Measurements from ENCODE around the gene CDO1.

Gene CDO1

GRCh38 chr5:115809946-115810345 is 6.5 kb downstream of the CDO1 start:
- TF ChIP-seq EP300 (IDR thresholded peaks at IDR 0.05; ENCODE audit: borderline replicate concordance) (no peak), CREB1 (IDR thresholded peaks at IDR 0.05; ENCODE audit: low read depth) (no peak), EGR1 (IDR thresholded peaks at IDR 0.05) (no peak), TCF12 (IDR thresholded peaks at IDR 0.05; ENCODE audit: low read depth) (no peak), TEAD4 (IDR thresholded peaks at IDR 0.05) (no peak), NFIC (IDR thresholded peaks at IDR 0.05) (no peak), YY1 (IDR thresholded peaks at IDR 0.05; ENCODE audit: low read depth) (no peak)

GRCh38 chr5:115807654-115808052 is 8.8 kb downstream of the CDO1 start:
- TF ChIP-seq TEAD4 (IDR thresholded peaks at IDR 0.05) (no peak), FOXM1 (IDR thresholded peaks at IDR 0.05; ENCODE audit: borderline replicate concordance, low read depth) (no peak), EGR1 (IDR thresholded peaks at IDR 0.05) (no peak), RAD21 (IDR thresholded peaks at IDR 0.05; ENCODE audit: low read depth) (no peak), CREB1 (IDR thresholded peaks at IDR 0.05; ENCODE audit: low read depth) (no peak), EP300 (IDR thresholded peaks at IDR 0.05; ENCODE audit: borderline replicate concordance) (no peak), MAX (IDR thresholded peaks at IDR 0.05) (no peak), CEBPB (IDR thresholded peaks at IDR 0.05) (no peak), TAF1 (IDR thresholded peaks at IDR 0.05; ENCODE audit: low read depth) (no peak), ZBTB7A (IDR thresholded peaks at IDR 0.05; ENCODE audit: low read depth) (no peak), USF1 (IDR thresholded peaks at IDR 0.05) (no peak), NFIC (IDR thresholded peaks at IDR 0.05) (no peak), YY1 (IDR thresholded peaks at IDR 0.05; ENCODE audit: low read depth) (no peak), REST (IDR thresholded peaks at IDR 0.05; ENCODE audit: low read depth) (no peak), TCF12 (IDR thresholded peaks at IDR 0.05; ENCODE audit: low read depth) (no peak)

GRCh38 chr5:115806986-115807653 is 9.3 kb downstream of the CDO1 start:
- no peak for TF ChIP-seq RAD21 (IDR thresholded peaks at IDR 0.05; ENCODE audit: low read depth)

- TF ChIP-seq YY1 (IDR thresholded peaks at IDR 0.05; ENCODE audit: low read depth) (no peak), MAX (IDR thresholded peaks at IDR 0.05) (no peak), USF1 (IDR thresholded peaks at IDR 0.05) (no peak), NFIC (IDR thresholded peaks at IDR 0.05) (no peak), TAF1 (IDR thresholded peaks at IDR 0.05; ENCODE audit: low read depth) (no peak), CREB1 (IDR thresholded peaks at IDR 0.05; ENCODE audit: low read depth) (no peak), RAD21 (IDR thresholded peaks at IDR 0.05; ENCODE audit: low read depth) (no peak), TEAD4 (IDR thresholded peaks at IDR 0.05) (no peak), ZBTB7A (IDR thresholded peaks at IDR 0.05; ENCODE audit: low read depth) (no peak), EP300 (IDR thresholded peaks at IDR 0.05; ENCODE audit: borderline replicate concordance) (no peak)
Observed at GRCh38 chr5:115801984-115802383, 14.5 kb downstream of the CDO1 start.

GRCh38 chr5:115801152-115801551 is 15.3 kb downstream of the CDO1 start:
- TF ChIP-seq EGR1 (IDR thresholded peaks at IDR 0.05) = no peak
- TF ChIP-seq RAD21 (IDR thresholded peaks at IDR 0.05; ENCODE audit: low read depth) = no peak
- no peak for TF ChIP-seq TAF1 (IDR thresholded peaks at IDR 0.05; ENCODE audit: low read depth)
- TF ChIP-seq EP300 (IDR thresholded peaks at IDR 0.05; ENCODE audit: borderline replicate concordance) = no peak

- no peak for TF ChIP-seq EGR1 (IDR thresholded peaks at IDR 0.05)
- no peak for TF ChIP-seq EP300 (IDR thresholded peaks at IDR 0.05; ENCODE audit: borderline replicate concordance)
- no peak for TF ChIP-seq TAF1 (IDR thresholded peaks at IDR 0.05; ENCODE audit: low read depth)
- TF ChIP-seq TEAD4 (IDR thresholded peaks at IDR 0.05) = no peak
- no peak for TF ChIP-seq NFIC (IDR thresholded peaks at IDR 0.05)
- no peak for TF ChIP-seq MAX (IDR thresholded peaks at IDR 0.05)
- no peak for TF ChIP-seq USF1 (IDR thresholded peaks at IDR 0.05)
- no peak for TF ChIP-seq YY1 (IDR thresholded peaks at IDR 0.05; ENCODE audit: low read depth)
- TF ChIP-seq ZBTB7A (IDR thresholded peaks at IDR 0.05; ENCODE audit: low read depth) = no peak
- TF ChIP-seq TCF12 (IDR thresholded peaks at IDR 0.05; ENCODE audit: low read depth) = no peak
- TF ChIP-seq FOXM1 (IDR thresholded peaks at IDR 0.05; ENCODE audit: borderline replicate concordance, low read depth) = no peak
- no peak for TF ChIP-seq REST (IDR thresholded peaks at IDR 0.05; ENCODE audit: low read depth)
- no peak for TF ChIP-seq CEBPB (IDR thresholded peaks at IDR 0.05)
- no peak for TF ChIP-seq RAD21 (IDR thresholded peaks at IDR 0.05; ENCODE audit: low read depth)
- TF ChIP-seq CREB1 (IDR thresholded peaks at IDR 0.05; ENCODE audit: low read depth) = no peak
Observed at GRCh38 chr5:115800108-115800507, 16.4 kb downstream of the CDO1 start.

Data from Ishikawa (cell line).